Measurements from ENCODE around the gene NFATC2.
A peak's percentile ranks its signal among the peaks of the same experiment; 100 is the strongest.

Gene NFATC2

GRCh38 chr20:51404297-51405060 lies 138.0 kb downstream of the NFATC2 start:
- no peak for DNase-seq

GRCh38 chr20:51403466-51404220 lies 138.9 kb downstream of the NFATC2 start:
- no peak for DNase-seq

- DNase-seq = no peak
These were observed 140.3 kb downstream of the NFATC2 start for GRCh38 chr20:51402201-51402600.

DNA sequence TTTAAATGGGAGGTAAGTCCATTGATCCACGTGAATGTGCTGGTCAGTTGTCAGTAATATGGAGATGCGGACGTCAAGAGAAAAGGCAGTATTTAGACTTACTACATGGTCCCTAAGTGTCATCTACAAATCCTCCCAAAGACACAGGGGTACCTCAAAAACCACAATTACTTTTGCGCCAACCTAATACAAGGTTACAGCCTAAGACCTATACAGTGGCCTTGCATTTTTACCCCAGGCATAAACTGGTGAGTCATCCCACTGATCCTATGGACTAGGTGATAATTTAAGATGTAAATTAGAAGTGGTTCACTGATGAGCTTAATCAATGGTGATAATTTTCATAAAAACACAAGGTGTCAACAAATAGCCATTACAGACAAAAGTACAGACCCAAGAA lies 141.0 kb downstream of the NFATC2 start:
- no peak for DNase-seq

DNA sequence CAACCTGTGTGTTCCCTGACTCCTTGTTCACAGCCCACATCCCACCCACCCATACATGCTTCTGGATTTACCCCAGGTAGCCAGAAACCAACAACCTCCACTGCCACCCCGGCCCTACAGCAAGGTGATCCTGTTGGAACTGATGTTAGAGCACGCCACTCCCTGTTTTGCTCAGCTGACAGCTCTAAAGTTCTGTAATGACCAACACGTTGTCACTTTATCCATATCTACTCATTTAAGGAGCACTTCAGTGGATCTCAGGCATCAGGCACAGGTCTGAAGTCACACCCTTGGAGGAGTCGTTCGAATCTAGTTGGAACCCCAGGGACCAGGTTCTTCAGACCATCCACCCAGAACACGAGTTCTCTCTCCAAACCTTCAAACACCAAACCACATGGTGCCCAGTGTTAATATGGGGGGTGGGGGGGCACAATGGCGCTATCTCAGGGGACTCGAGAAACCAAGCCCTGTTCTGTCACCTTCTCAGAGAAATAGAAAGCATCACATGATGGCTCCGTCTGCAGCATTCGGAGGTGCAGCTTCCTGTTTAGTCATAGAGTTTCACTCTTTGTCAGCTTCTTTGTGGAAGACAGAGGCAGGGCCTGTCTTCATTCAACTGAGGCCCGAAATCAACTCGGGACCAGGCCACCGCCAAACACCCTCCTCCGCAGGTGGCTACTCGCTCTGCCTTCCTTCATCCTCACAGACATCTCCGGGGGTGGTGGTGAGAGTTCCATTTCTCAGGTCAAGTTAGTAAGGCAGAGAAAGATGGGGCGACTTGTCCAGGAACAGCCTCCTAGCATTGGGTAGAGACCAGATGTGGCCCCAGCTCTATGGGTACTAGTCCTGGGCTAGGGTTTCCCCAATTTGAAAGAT lies 142.2 kb downstream of the NFATC2 start:
- DNase-seq = no peak

DNA sequence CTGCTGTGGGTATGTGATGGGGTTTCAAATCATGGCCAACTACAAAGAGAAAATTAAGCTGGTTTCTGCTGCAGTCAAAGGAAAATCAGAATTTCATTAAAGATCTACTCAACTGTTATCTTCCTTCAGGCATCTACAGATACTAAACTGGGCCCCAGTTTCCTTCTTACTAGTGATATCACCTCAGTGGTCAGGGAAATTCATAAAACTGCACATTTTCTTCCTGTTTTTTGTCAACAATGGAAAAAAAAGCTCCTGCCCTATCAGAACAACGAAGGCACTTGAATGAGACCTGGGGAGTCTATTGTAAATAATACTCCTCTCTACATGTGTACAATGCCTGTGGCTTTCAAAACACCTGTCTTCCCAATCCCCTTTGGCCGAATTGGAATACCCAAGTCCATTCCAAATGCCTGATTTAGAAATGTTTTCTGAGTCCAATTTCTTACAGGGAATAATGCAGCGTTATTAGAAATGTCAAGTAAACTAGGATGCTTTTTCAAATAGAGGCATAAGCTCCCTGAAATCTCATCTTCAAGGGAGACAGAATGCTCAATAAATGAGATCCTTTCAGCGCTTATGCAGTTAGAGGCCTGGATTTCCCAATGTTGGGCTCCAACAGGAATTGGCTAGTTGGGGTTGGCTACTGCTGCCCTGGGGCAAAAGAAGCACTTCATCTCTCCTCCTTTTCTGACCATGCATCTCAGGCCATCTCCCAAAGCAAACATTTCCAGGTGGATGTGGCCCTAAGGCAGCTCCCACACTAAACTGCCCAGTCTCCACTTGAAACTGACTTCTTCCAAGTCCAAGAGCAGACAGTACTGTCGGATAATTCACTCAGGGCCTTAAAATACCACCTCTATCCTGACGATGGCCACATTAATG lies 143.3 kb downstream of the NFATC2 start:
- DNase-seq = peak; percentile 65

DNA sequence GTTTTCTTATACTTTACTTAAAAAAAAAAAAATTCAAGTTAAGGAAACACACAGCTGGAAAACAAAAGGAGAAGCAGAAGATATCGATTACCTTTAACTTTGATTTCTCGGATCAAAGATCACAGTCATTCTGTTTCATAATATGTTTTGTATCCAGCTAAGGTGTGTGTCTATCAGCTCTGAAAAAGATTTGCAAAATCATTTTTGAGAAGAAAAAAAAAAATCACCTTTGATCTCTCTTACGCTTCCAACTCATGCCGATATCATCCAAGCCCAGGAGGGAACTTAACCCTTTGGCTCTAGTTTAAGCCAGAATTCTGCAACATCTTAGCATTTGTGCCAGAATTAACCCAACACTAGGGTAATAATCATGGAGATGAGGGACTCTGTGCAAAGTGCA lies 144.0 kb downstream of the NFATC2 start:
- DNase-seq = no peak

DNA sequence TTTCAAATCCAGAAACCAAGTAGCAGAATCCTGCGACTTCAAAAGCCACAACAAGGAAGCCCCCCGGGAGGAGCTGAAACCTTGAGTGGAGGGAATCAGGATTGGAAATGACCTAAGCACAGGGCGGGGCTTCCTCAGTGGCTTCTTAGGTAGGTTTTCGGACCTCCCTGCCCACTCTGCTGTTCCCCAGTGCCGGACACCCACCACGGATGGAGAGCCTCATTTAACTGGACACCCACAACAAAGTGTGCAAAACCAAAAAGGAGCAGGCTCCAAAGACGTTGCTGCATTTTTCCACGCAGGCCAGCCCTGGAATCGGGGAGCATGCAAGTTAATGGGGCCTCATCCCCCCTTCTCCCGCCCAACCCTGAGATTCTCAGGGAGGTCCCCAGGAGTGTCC lies 144.4 kb downstream of the NFATC2 start:
- DNase-seq = no peak

GRCh38 chr20:51397137-51397536 lies 145.4 kb downstream of the NFATC2 start:
- no peak for DNase-seq

DNA sequence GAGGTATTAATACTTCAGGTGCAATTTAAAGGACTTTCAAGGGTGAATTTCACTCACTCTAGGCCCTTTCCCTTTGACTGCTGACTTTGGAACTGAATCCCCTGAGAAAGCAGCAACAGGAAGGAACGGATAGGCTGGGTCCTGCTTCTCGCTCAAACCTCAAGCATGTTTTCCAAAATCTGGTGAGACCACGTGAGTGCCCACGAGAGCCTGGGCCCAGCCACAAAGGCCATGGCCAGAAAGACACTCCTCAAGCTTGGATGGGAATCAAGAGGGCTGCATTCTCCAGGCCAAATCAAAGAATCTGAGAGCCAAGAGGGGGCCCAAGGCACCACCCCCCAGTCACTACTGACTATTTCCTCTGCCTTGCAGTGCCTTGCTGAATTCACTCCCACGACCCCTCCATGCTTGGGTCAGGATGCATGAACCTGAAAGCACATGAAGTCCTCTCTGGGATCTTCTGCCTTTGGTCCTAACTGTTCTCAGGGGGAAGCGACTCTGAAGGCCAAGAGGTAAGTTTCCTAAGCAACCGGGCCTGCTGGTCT lies 146.1 kb downstream of the NFATC2 start:
- no peak for DNase-seq

GRCh38 chr20:51394706-51395105 lies 147.8 kb downstream of the NFATC2 start:
- no peak for DNase-seq

- DNase-seq = no peak
These were observed 148.9 kb downstream of the NFATC2 start for GRCh38 chr20:51393571-51393970.

DNA sequence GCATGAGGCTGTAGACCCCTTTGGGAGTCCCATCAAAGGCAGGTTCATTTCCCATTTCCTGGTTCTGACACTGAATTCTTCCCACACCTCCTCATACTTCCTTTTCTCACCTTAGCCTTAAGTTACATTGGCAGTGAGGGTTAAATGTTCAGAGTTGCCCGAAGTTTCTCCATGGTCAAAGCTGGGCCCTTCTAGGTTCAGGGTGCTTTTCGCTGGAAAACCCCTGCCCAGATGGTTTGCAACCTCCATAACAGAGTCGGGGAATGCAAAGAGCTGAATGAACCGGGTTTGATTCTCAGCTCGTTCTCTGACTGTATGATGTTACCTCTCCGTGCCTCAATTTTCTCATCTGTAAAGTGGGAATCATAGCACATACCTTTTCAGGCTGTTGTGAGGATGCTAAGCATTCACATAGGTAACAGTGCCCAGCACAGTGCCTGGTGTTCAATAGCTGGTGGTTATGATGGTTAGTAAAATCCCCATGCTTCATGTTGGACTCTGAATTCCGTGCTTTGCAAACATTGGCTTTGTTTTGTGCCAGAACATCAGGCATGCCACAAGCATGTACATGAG lies 149.8 kb downstream of the NFATC2 start:
- DNase-seq = no peak

- no peak for DNase-seq
These were observed 150.6 kb downstream of the NFATC2 start for GRCh38 chr20:51391926-51392325.

DNA sequence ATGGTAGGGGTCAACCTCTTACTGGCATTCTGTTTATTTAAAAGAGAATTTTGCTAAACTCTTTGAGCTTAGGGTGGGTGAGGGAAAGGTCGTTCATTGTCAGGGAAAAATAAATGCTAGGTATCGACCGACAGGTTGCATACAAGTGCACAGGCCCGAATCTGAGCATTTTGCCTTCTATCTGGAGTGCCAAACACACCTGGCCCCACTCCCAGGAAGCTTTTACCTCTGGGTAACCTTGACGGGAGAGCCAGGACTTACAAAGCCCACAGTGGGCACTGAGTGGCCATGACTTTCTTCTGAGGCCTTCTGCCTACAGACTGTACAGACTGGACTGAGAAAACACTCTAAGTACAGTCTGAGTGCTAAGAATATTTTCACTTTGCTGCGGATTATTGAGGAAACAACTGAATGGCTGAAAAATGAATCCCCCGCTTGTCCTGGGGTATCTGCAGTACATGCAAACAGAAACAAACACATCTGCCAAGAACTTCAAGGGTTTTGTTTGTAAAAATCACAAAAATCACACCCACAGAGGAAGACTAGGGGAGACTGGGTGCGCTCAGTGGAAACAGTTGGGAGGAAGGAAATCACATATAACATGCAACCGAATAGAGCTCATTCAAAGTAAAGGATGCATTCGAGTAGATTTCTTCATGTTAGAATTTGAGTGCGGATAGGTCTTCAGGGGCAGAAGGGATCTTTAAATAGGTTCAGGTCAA lies 152.8 kb downstream of the NFATC2 start:
- no peak for DNase-seq

- DNase-seq = no peak
These were observed 153.6 kb downstream of the NFATC2 start for GRCh38 chr20:51388756-51389542.

DNA sequence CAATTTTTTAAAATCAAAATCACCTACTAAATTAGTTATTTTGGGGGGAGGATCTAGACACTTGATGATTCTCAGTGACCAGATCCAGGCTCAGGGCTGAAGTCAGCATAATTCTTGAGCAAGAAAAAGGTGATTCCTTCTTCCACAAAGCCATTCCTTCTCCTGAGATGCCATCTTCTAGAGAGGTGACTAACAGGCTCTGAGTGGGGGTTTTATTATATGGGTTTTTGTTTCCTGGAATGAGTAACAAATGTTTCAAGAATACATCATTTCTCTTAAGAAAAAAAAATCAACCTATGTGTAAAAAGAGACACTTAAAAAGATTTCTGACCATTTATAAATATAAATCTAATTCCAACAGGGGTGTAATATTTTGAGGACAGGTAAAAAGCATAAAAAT lies 154.3 kb downstream of the NFATC2 start:
- DNase-seq = no peak

DNA sequence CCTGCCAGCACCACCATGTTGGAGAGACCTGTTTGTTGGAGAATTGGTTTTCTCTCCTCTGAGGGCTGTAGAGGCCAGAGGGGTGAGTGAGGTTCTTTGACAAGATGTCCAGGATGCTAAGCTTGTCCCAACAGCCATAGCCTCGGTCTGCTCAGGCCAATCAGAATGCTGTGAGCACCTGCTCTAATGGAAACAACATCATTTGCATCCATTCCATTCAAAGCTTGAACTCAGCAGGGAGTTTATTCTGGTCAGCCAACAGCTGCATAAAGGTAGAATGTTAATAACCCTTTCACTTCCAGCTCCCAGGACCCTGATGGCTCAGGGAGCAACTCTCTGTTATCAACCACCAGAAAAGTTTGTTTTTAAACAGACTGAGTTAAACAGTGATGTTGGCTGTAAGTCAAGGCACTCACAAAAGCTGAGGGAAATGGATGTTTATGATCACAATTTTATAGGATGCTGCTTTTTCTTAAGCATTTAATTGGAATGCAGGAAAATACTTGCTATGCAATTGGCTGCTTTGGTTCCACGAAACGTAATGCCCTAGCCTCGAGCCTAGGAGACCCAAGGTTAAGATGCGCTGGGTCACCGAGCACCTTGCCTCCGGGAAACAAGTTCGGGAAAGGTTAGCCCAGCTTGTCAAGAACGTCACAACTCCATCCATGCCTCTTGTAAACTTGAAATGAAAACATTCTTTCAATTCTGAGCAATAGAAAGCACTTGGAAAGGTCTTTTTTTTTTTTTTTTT lies 155.2 kb downstream of the NFATC2 start:
- DNase-seq = peak; percentile 54

GRCh38 chr20:51386586-51386985 lies 155.9 kb downstream of the NFATC2 start:
- no peak for DNase-seq
